ENCODE data around the gene NCAM1. TPM values are rescaled to one million over a fixed set of nuclear protein-coding genes. Genes with fewer than 3 reads are reported as not detected.

The NCAM1 gene
- total RNA-seq, 4 donors from 2014 or later, result 12.8 to 27.7 (median 15.7) TPM

DNA sequence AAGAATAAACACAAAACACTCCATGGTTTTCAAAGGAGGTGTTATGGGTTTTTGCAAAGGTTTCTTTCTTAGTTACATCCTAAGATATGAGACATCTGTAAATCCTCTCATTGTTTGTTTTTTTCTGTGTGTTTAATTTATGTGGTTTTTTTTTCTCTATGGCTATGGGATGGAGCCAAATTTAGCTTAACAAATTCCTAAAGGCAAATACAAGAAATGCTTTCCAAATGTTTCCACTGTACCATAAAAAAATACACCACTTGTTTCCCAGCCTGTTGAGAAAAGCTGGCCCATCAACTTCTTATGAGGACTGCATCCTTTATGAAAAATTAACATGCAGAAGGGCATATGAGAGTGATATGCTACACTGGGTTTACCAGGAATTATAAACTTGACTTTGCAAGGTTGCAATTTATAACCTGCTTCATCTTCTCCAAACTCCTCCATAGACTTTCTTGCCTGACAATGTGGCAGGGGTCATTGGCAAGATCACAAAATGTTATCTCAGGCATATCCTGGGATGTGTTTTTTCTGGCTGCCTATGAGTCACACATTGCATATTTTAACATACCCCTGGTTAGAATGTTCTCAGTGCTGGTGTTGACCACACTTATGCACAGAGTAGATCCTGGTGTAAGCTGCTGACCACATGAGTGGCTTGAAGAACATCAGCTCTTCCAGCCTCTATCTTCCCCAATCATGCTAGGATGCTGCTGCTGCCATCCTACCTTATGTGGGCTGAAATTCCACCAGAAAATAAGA is 215.6 kb downstream of the NCAM1 start:
- no peaks in the 10 kb centered on the region for H3K36me3 ChIP-seq
- H3K4me1 ChIP-seq, result peaks cover 0 to 4% of the 10 kb centered on the region in 2 donors
- H3K27me3 ChIP-seq, result no peaks in the 10 kb centered on the region
- intact Hi-C loops (cut with DNase I; ENCODE audit: low total_unique reads), result no loop called here
- no peaks in the 10 kb centered on the region for H3K9me3 ChIP-seq
- TF ChIP-seq, protein P1, sequence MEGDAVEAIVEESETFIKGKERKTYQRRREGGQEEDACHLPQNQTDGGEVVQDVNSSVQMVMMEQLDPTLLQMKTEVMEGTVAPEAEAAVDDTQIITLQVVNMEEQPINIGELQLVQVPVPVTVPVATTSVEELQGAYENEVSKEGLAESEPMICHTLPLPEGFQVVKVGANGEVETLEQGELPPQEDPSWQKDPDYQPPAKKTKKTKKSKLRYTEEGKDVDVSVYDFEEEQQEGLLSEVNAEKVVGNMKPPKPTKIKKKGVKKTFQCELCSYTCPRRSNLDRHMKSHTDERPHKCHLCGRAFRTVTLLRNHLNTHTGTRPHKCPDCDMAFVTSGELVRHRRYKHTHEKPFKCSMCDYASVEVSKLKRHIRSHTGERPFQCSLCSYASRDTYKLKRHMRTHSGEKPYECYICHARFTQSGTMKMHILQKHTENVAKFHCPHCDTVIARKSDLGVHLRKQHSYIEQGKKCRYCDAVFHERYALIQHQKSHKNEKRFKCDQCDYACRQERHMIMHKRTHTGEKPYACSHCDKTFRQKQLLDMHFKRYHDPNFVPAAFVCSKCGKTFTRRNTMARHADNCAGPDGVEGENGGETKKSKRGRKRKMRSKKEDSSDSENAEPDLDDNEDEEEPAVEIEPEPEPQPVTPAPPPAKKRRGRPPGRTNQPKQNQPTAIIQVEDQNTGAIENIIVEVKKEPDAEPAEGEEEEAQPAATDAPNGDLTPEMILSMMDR (IDR thresholded peaks at IDR 0.05 in 4 of 5, conservative IDR thresholded peaks at IDR 0.05 in 1 of 5), result no peak
- TF ChIP-seq POLR2A (IDR thresholded peaks at IDR 0.05), result no peak
- no peak overlapping the region for H3K4me3 ChIP-seq
- in situ Hi-C loops (cut with MboI; ENCODE audit: low sequenced_read_pairs in 4 of 4), result loop anchor here in 1 of 4 donors (25.0 kb wide), 1 partner anchor 111 kb away; no protein-coding TSS in a partner anchor
- no peak overlapping the region for H3K27ac ChIP-seq
- ATAC-seq (no peak), DNase-seq (no peak)

DNA sequence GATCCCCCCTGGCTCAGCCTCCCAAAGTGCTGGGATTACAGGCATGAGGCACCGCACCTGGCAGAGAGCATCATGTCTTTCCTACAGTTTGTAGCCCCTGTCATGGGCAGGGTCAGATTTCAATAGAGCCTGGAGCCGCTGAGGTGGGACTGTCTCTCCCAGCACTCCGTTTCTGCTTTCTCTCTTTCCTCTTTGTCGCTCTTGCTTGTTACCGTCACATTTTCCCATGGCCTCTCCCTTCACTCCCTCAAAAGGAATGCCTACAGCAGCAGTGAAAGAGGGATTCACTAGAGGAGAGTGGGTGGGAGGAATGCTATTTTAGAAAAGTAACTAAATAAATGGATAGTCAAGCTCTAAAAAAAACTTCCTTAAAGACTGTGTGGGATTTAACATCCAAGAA is 216.5 kb downstream of the NCAM1 start:
- no peak for ATAC-seq
- Histone ChIP-seq H3K9me3 (no peaks in the 10 kb centered on the region), H3K27me3 (no peaks in the 10 kb centered on the region), H3K4me3 (no peak overlapping the region), H3K27ac (no peak overlapping the region), H3K4me1 (peaks cover 0 to 4% of the 10 kb centered on the region in 2 donors), H3K36me3 (no peaks in the 10 kb centered on the region)
- DNase-seq, result no peak
- TF ChIP-seq, protein P1 (IDR thresholded peaks at IDR 0.05 in 4 of 5, conservative IDR thresholded peaks at IDR 0.05 in 1 of 5), result no peak
- TF ChIP-seq POLR2A (IDR thresholded peaks at IDR 0.05), result no peak
- intact Hi-C loops (cut with DNase I; ENCODE audit: low total_unique reads) (no loop called here), in situ Hi-C loops (cut with MboI; ENCODE audit: low sequenced_read_pairs in 4 of 4) (loop anchor here in 1 of 4 donors (25.0 kb wide), 1 partner anchor 110 kb away; no protein-coding TSS in a partner anchor)

DNA sequence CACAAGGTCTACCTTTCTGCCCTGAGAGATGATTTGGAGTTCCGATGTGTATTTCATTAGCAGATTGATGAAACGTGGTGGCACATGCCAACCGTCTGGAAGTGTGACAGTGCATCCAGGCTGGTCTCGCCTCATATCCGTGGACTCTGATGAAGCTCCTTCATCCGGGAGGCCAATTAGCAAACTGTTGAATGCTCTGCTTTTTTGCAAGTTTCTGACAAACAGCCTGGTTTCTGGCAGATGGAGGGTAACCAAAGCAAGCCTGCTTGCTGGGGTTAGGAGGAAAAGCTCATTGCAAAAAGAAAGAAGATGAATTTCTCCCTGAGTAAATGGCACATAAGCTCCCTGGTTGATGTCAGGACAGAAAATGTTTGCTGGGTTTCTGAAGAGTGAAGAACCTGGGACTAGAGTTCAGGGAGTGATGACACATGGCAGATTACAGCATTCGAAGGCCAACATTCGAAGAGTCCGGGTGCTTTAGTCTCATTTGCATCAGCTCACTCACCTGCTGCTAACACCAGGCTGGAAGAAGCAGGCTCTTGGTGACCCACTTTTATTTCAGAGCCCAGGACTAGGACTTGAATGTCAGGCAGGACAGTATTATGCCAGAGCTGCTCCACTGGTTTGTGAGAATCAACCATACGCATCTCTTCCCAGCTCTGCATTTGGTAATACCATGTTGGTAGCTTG is 217.3 kb downstream of the NCAM1 start:
- intact Hi-C loops (cut with DNase I; ENCODE audit: low total_unique reads) (no loop called here), in situ Hi-C loops (cut with MboI; ENCODE audit: low sequenced_read_pairs in 4 of 4) (loop anchor here in 1 of 4 donors (25.0 kb wide), 1 partner anchor 109 kb away; no protein-coding TSS in a partner anchor)
- Histone ChIP-seq H3K27ac (no peak overlapping the region), H3K4me3 (no peak overlapping the region), H3K9me3 (no peaks in the 10 kb centered on the region), H3K27me3 (no peaks in the 10 kb centered on the region), H3K4me1 (peaks cover 0 to 4% of the 10 kb centered on the region in 2 donors), H3K36me3 (no peaks in the 10 kb centered on the region)
- no peak for DNase-seq
- no peak for ATAC-seq
- TF ChIP-seq POLR2A (IDR thresholded peaks at IDR 0.05), result no peak
- TF ChIP-seq, protein P1 (IDR thresholded peaks at IDR 0.05 in 4 of 5, conservative IDR thresholded peaks at IDR 0.05 in 1 of 5), result no peak

DNA sequence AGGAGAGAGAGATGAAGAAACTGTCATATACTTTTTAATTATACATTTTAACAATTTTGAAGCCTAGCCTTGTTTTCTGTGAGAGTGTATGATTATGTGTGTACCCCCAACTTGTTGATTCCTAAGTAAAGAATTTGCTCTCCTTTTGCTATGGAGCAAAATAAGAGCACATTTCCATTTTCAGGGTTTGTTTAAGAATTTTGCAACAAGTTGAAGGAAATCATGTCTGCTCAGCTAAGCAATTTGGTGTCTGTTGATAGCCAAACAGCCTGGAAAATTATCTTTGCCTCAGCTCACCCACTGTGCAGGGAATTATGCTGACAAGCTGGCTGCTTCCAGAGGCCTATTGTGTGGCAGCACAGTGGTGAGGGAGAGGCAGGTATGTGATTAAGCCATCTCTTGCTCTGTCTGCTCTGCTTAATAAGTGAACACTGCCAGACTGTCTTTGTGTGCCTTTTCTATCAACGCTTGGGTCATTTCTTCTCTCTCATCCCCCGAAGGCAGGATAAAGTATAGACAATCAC is 218.0 kb downstream of the NCAM1 start:
- intact Hi-C loops (cut with DNase I; ENCODE audit: low total_unique reads), result no loop called here
- H3K36me3 ChIP-seq, result no peaks in the 10 kb centered on the region
- peaks cover 0 to 4% of the 10 kb centered on the region in 2 donors for H3K4me1 ChIP-seq
- no peaks in the 10 kb centered on the region for H3K27me3 ChIP-seq
- no peaks in the 10 kb centered on the region for H3K9me3 ChIP-seq
- DNase-seq (no peak), ATAC-seq (no peak)
- H3K4me3 ChIP-seq, result no peak overlapping the region
- in situ Hi-C loops (cut with MboI; ENCODE audit: low sequenced_read_pairs in 4 of 4), result loop anchor here in 1 of 4 donors (25.0 kb wide), 1 partner anchor 108 kb away; no protein-coding TSS in a partner anchor
- no peak overlapping the region for H3K27ac ChIP-seq
- no peak for TF ChIP-seq POLR2A (IDR thresholded peaks at IDR 0.05)
- TF ChIP-seq, protein P1 (IDR thresholded peaks at IDR 0.05 in 4 of 5, conservative IDR thresholded peaks at IDR 0.05 in 1 of 5), result no peak

Data from gastrocnemius medialis (tissue), 4 donors.